Skeletal muscle satellite cell (primary cell): ENCODE data around the gene KIF4A.

Experiments
- H3K27me3 ChIP-seq: 2 replicates; pipeline ENCODE4 v1.7.0; 2013; ENCODE audit warnings: low read length; ENCODE audit not compliant: control insufficient read depth, insufficient read depth
- H3K36me3 ChIP-seq: 2 replicates; pipeline ENCODE4 v1.7.0; 2013; ENCODE audit warnings: mild to moderate bottlenecking, control low read depth, low read length; ENCODE audit not compliant: insufficient read depth
- H3K4me1 ChIP-seq: 2 replicates; pipeline ENCODE4 v1.7.0; 2013; ENCODE audit warnings: low read length; ENCODE audit not compliant: control insufficient read depth, insufficient read depth
- H3K4me2 ChIP-seq: 2 replicates; pipeline ENCODE4 v1.7.0; 2013; ENCODE audit warnings: mild to moderate bottlenecking, low read length
- H3K4me3 ChIP-seq: 2 replicates; pipeline ENCODE4 v1.7.0; 2013; ENCODE audit warnings: low read length
- H3K9ac ChIP-seq: 2 replicates; pipeline ENCODE4 v1.7.0; 2013; ENCODE audit warnings: mild to moderate bottlenecking, low read depth, low read length, moderate library complexity
- H3K9me3 ChIP-seq: replicated peaks from 2 replicates; pipeline ENCODE4 v1.7.0; 2013; ENCODE audit warnings: mild to moderate bottlenecking, control low read depth, low read length

The KIF4A gene

DNA sequence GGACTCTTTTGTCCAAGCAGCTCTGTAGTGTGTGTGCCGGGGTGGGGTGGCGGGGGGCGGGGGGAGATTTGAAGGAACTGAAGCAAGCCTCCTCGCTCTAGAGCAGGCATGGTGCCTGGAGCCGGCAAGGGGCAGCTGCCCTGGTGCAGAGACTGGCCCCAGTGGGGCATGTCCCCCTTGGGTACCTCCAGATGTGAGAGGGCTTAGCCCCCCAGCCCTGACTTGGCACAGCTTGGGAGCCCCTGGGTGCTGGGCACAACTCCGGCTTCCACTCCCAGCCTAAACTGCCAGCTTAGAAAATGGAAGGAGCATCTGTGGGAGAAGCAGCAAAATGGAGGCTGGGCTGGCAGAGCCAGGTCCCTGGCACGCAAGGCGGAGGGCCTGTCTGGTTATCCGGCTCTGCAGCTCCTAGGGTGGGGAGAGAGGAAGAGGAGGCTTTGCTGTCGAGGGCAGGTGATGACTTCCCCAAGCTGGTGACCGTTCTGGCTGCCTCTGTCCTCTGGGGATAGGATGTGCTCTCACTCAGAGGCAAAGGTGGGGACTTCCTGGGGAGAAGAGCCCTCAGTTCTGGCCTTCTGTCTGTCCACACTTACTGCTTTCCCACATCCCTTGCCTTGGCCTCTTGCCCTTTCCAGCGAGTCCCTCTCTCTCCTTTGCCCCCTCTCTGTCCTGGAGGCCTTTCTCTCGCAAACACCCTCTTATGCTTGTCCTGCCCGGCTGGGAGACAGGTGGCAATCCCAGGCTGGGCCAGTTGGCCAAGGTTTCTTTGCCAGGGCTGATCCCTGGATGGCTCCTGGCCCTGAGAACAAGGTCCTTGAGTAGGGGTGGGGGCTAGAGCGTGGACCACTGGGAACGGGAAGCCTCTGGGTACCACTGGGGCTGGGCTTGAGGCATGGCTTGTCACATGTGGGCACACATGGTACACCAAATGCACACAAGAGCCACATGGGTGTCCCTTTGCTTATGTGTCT lies 156.8 kb downstream of the KIF4A start:
- Histone ChIP-seq H3K4me3 (no peak overlapping the region), H3K36me3 (no peaks in the 10 kb centered on the region), H3K4me1 (no peaks in the 10 kb centered on the region), H3K9me3 (no peaks in the 10 kb centered on the region), H3K9ac (no peak overlapping the region), H3K27me3 (peaks cover 32% of the 10 kb centered on the region), H3K4me2 (no peak overlapping the region)

GRCh38 chrX:70449457-70449966 lies 159.6 kb downstream of the KIF4A start:
- H3K36me3 ChIP-seq: no peaks in the 10 kb centered on the region
- H3K4me2 ChIP-seq: no peak overlapping the region
- H3K27me3 ChIP-seq: peaks cover 22% of the 10 kb centered on the region
- no peak overlapping the region for H3K9ac ChIP-seq
- H3K4me3 ChIP-seq: no peak overlapping the region
- H3K9me3 ChIP-seq: no peaks in the 10 kb centered on the region
- H3K4me1 ChIP-seq: peaks cover under 1% of the 10 kb centered on the region

DNA sequence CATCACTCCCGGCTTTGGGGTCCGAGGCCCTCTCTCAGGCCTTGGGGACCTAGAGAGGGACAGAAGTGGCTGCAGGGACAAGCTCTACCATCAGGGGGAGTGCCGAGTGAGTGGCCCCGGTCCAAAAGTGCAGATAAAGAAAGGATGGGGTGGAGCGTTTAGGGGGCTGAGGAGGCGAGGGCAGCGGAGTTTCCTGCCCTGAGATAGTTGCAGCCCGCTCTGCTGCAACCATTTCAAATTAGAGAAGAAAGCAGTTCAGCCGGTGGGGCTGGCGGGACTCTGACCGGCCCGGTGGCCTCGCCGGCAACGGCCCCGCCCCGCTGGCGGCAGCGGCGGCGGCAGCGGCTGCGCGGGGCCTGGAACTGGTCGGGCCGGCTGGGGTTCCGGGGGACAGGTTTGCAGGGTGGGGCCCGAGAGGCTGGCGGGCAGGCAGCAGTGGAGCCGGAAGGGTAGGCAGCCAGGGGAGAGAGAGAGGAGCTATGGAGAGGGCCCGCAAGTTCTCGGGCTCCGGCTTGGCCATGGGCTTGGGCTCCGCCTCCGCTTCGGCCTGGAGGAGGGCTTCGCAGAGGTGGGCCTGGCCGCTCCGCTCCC lies 162.3 kb downstream of the KIF4A start:
- Histone ChIP-seq H3K27me3 (peaks cover 4% of the 10 kb centered on the region), H3K4me2 (peak overlapping the region; percentile 86), H3K4me1 (peaks cover 4% of the 10 kb centered on the region), H3K4me3 (peak overlapping the region; percentile 83), H3K9ac (peak overlapping the region; percentile 74), H3K9me3 (no peaks in the 10 kb centered on the region), H3K36me3 (no peaks in the 10 kb centered on the region)

GRCh38 chrX:70453024-70453618 lies 163.2 kb downstream of the KIF4A start:
- no peaks in the 10 kb centered on the region for H3K36me3 ChIP-seq
- H3K27me3 ChIP-seq: no peaks in the 10 kb centered on the region
- peak overlapping the region; percentile 83 for H3K4me3 ChIP-seq
- no peaks in the 10 kb centered on the region for H3K9me3 ChIP-seq
- peak overlapping the region; percentile 74 for H3K9ac ChIP-seq
- H3K4me1 ChIP-seq: peaks cover 4% of the 10 kb centered on the region
- peak overlapping the region; percentile 86 for H3K4me2 ChIP-seq

GRCh38 chrX:70454441-70455365 lies 164.8 kb downstream of the KIF4A start:
- no peaks in the 10 kb centered on the region for H3K27me3 ChIP-seq
- H3K9ac ChIP-seq: no peak overlapping the region
- H3K36me3 ChIP-seq: no peaks in the 10 kb centered on the region
- H3K4me2 ChIP-seq: peak overlapping the region; percentile 75
- peak overlapping the region; percentile 58 for H3K4me3 ChIP-seq
- H3K4me1 ChIP-seq: peaks cover 4% of the 10 kb centered on the region
- no peaks in the 10 kb centered on the region for H3K9me3 ChIP-seq

- Histone ChIP-seq H3K4me2 (peak overlapping the region; percentile 75), H3K27me3 (no peaks in the 10 kb centered on the region), H3K4me1 (peaks cover 4% of the 10 kb centered on the region), H3K36me3 (no peaks in the 10 kb centered on the region), H3K4me3 (no peak overlapping the region), H3K9me3 (no peaks in the 10 kb centered on the region), H3K9ac (no peak overlapping the region)
These were observed 165.7 kb downstream of the KIF4A start for GRCh38 chrX:70455366-70456202.

DNA sequence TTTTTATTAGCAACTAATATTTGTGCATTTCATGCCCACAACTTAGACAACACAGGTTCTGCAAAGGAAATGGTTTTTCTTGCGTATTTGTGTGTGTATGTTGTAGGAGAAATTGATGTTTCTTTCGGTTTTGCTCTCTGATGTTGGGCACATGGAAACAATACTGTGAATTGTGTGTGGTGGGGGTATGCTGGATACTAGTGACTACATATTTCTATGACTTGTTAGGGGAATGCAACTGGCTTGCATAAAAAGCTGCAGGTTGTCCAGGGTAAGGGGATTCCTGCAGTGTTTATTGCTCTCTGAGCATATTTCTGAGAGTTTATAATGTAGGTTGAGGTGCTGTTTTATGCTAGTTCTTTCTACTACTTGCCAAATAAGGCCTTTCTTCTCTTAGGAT lies 166.4 kb downstream of the KIF4A start:
- H3K4me2 ChIP-seq: no peak overlapping the region
- H3K36me3 ChIP-seq: no peaks in the 10 kb centered on the region
- H3K4me3 ChIP-seq: no peak overlapping the region
- H3K4me1 ChIP-seq: peaks cover 4% of the 10 kb centered on the region
- H3K27me3 ChIP-seq: no peaks in the 10 kb centered on the region
- no peak overlapping the region for H3K9ac ChIP-seq
- H3K9me3 ChIP-seq: no peaks in the 10 kb centered on the region

- Histone ChIP-seq H3K36me3 (no peaks in the 10 kb centered on the region), H3K4me2 (no peak overlapping the region), H3K4me1 (no peaks in the 10 kb centered on the region), H3K4me3 (no peak overlapping the region), H3K9ac (no peak overlapping the region), H3K27me3 (no peaks in the 10 kb centered on the region), H3K9me3 (no peaks in the 10 kb centered on the region)
These were observed 171.1 kb downstream of the KIF4A start for GRCh38 chrX:70461026-70461425.

DNA sequence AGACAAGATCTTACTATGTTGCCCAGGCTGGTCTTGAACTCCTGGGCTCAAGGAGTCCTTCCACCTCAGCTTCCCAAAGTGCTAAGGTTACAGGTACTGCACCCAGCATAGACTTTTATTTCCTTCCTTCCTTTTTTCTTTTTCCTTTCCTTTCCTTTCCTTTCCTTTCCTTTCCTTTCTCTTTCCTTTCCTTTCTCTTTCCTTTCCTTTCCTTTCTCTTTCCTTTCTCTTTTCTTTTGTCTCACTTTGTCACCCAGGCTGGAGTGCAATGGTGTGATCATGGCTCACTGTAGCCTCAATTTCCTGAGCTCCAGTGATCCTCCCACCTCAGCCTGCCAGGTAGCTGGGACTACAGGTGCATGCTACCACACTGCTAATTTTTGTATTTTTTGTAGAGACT lies 174.1 kb downstream of the KIF4A start:
- Histone ChIP-seq H3K4me3 (no peak overlapping the region), H3K9me3 (no peaks in the 10 kb centered on the region), H3K36me3 (no peaks in the 10 kb centered on the region), H3K4me1 (no peaks in the 10 kb centered on the region), H3K27me3 (no peaks in the 10 kb centered on the region), H3K9ac (no peak overlapping the region), H3K4me2 (no peak overlapping the region)

- Histone ChIP-seq H3K36me3 (no peaks in the 10 kb centered on the region), H3K4me3 (no peak overlapping the region), H3K4me2 (no peak overlapping the region), H3K9me3 (no peaks in the 10 kb centered on the region), H3K4me1 (no peaks in the 10 kb centered on the region), H3K9ac (no peak overlapping the region), H3K27me3 (no peaks in the 10 kb centered on the region)
These were observed 177.1 kb downstream of the KIF4A start for GRCh38 chrX:70466968-70467367.
